Measurements from ENCODE around the gene DLGAP1.

The DLGAP1 gene

GRCh38 chr18:3816610-3817363 lies 638.3 kb downstream of the DLGAP1 start:
- no peak for DNase-seq (ENCODE audit: low read depth)

DNA sequence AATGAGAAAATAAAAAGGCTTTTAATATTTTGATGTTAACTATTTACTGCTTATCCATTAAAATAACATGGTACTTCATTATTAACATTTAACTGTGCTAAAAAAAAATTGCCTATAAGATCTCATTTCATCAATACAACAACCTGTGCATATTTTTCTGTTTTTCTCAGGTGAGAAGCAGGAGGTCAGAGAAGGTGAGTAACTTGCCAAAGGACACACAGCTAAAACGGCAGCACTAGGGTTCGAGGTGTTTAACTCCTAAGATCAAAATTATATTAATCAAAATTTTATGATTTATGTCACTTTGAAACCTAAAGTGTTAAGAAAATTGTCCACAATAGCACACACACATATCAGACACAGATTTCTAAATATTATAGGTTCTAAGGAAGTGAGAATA lies 639.1 kb downstream of the DLGAP1 start:
- DNase-seq (ENCODE audit: low read depth): no peak

DNA sequence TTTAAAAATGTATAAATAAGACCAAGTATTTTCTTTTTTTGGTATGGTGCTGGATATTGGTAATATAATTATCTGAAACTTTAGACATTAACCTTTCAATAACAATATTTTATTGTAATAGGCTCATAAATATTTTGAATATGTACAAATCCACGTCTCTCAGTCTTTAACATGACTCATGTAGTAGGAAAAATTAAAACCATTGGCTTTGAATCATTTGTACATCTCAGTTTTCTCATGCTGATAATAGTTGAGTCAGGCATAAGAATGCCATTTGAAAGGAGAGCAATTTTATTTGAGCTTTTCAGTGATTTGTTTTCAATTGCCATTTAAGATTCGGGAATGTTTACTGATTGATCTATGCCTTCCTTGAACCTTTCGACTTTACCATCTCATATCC lies 640.3 kb downstream of the DLGAP1 start:
- DNase-seq (ENCODE audit: low read depth): no peak

DNA sequence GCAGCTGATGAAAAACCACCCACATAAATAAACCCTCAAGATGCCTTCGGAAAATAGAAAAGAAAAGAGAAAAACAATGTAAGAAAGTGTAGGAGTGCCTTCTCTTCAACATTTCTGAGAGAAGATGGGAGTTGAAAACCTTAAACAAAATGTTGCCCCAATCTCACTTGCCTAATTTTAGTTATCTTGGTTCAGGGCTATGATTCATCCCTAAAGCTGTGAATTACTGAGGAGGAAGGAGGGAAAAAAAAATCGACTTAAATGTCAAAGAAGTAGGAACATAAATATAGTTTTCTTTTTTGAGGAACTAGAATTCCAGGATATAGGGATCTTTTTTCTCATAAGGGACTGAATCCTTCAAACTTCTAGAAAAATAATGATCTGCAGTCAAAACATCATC lies 644.8 kb downstream of the DLGAP1 start:
- DNase-seq (ENCODE audit: low read depth): no peak

DNA sequence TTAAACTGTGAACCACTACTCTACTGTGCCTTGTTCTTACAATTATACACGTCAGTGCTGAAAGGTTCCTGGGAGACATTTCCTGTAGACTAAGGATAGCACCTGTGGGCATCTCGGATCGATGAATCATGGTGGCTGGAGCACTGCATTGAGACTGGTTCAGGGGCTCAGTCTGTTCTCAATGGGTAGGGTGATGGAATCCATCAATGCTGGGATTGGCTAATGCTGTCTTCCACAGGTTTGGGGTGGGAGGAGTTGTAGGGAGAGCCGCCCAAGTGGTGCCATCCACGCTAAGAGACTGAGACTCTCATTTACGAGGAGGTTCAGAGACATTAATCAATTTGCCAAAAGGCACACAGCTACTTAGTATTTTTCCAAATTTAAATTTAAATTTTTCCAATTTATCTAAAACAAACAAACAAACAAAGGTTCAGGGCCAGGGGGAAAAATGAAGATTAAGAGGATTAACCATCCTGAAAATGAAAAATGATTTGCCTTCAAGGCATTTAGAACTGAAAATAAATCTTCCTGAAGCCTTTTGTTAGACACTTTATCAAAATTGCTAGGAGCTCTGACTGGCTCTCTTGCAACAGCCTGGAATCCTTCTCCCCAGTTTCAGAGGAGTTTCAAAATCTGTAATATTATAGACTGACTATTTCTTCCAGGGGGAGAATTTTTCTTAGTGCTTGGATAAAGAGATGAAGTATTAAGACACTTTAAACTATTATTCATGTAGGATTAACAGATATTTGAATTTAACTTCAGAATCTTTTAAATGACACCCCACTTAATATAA lies 645.9 kb downstream of the DLGAP1 start:
- DNase-seq (ENCODE audit: low read depth): no peak

DNA sequence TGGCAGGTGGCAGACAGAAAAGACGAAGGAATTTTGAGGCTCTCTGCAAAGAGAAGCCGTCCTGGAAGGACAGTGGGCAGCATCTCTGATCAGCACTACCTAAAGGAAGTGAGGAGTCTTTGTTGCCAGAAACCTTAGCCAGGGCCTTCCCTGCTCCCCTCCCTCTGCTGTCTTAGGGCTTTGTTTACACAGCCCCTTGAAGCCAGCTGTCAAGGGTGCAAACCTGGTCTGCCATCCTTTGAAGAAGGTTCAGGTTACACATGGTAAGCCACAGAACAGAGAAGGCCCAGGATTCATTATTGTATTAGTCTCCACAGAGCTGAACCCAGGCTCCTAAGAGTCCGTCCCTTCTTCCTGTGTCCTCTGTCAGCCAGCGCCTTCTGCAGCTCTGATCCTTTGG lies 648.5 kb downstream of the DLGAP1 start:
- no peak for DNase-seq (ENCODE audit: low read depth)

DNA sequence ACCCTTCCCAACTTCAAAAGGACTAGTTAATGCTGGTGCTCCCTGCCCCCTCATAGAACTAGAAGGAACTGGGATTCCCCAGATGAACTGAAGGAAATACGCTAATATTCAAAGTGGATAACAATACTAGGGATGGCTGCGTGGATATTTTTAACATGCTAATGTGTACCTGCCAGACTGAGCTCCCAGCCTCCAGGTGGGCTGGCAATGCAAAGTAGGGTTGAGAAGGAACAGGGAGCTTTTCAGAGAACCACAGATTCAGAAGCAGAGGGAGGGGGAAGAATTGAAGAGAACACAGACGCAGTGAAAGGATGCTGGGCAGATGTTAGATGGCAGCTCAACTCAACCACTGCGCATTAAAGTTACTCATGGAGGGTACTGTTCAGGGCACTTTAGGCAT lies 650.8 kb downstream of the DLGAP1 start:
- DNase-seq (ENCODE audit: low read depth): no peak

- no peak for DNase-seq (ENCODE audit: low read depth)
Observed at GRCh38 chr18:3803350-3803749, 651.8 kb downstream of the DLGAP1 start.

GRCh38 chr18:3799515-3799914 lies 655.6 kb downstream of the DLGAP1 start:
- DNase-seq (ENCODE audit: low read depth): no peak

- DNase-seq (ENCODE audit: low read depth): no peak
Observed at GRCh38 chr18:3798032-3798431, 657.1 kb downstream of the DLGAP1 start.

GRCh38 chr18:3796434-3796833 lies 658.7 kb downstream of the DLGAP1 start:
- no peak for DNase-seq (ENCODE audit: low read depth)

DNA sequence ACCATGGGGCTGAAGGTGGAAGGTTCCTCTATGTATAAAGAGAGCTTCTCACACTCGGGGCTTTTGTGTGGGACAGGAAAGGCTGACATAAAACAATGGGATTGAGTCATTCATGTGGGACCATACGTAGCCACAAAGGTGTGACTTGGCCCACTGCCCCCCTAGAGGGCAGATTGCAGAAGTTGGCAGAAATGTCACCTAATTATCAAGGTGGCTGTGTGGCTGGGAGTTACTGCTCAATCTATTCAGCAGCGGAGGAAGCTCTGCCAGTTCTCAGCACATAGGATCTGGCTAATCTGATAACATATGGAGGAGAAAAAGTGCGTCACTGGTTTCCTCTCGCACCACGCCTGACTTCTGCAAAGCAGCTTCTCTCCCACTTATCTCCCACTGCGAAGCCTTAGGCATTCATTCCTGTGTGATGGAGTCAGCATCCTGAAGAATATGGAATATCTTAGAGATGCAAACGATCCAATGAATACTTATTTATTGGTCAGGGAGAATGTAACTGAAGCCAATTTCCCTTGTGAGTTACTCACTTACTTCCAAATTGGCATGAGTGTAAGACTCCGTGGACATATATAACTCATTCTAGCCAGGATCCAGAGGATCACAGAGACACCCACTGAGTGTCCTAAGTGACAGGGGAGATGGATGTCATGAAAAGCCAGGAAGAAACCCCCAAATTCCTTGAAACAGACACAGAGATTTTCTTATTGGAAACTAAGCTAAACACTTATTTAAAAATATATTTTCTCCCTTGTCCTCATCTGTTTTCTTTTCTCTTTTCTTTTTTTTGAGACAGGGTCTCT lies 660.4 kb downstream of the DLGAP1 start:
- DNase-seq (ENCODE audit: low read depth): no peak

- no peak for DNase-seq (ENCODE audit: low read depth)
Observed at GRCh38 chr18:3793545-3793944, 661.6 kb downstream of the DLGAP1 start.

DNA sequence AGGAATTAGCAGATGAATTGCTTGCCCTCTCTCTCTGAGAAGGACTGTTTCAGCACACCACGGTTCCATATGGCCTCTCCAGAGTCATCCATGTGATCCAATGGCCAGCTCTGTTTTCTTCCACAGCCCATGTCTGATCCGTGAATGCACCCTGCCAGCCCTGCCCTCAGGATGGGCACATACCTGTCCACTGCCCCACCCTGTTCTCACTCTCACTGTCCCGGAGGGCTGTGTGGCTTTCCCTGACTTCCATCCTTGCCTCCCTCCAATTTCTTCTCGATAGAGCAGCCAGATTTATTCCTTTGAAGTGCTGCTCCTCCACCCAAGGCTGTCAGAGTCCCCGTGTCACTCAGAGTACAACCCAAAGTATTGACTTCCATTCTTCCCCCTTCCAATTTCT lies 662.0 kb downstream of the DLGAP1 start:
- no peak for DNase-seq (ENCODE audit: low read depth)

GRCh38 chr18:3792711-3793110 lies 662.4 kb downstream of the DLGAP1 start:
- no peak for DNase-seq (ENCODE audit: low read depth)

- DNase-seq (ENCODE audit: low read depth): no peak
Observed at GRCh38 chr18:3791238-3791637, 663.9 kb downstream of the DLGAP1 start.

DNA sequence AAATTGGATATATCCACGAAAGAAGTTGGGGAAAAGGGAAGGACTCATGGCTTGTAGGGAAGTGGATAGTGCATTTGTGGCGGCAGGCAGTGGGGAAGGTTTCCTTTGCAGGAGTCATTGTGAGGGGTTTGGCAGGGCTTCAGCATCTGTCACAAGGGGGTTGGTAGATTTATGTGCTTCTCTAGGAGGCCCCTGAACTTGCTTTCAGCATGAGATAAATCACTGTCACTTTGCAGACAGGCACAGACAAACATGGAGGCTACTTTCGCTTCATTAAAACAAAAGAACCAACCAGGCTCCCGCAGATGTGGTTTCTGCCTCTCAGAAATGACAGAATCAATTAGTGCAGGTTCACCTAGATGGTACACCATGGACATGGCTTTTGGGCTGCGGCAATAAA lies 664.4 kb downstream of the DLGAP1 start:
- DNase-seq (ENCODE audit: low read depth): no peak

- no peak for DNase-seq (ENCODE audit: low read depth)
Observed at GRCh38 chr18:3789525-3789924, 665.6 kb downstream of the DLGAP1 start.

GRCh38 chr18:3784949-3785348 lies 670.2 kb downstream of the DLGAP1 start:
- DNase-seq (ENCODE audit: low read depth): no peak

GRCh38 chr18:3782901-3783300 lies 672.2 kb downstream of the DLGAP1 start:
- no peak for DNase-seq (ENCODE audit: low read depth)

- no peak for DNase-seq (ENCODE audit: low read depth)
Observed at GRCh38 chr18:3777719-3778118, 677.4 kb downstream of the DLGAP1 start.

DNA sequence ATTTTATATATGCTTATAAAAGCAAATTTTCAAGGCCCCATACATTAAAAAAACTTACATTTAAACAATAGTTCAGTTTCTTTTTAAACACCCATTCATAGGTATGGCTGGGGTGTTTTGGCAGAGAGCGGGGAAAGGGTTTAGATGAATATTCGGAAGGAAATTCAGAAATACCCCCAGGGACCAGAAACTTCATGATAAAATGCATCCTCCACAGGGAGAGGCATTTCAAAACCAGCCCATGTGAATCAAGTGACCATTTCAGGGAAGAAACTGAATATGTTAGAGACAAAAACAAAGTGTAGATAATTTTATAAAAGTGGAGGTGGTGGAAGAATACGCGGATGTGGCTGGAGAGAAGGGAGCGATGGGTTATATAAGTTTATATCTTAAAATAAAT lies 678.0 kb downstream of the DLGAP1 start:
- no peak for DNase-seq (ENCODE audit: low read depth)

GRCh38 chr18:3775996-3776395 lies 679.1 kb downstream of the DLGAP1 start:
- DNase-seq (ENCODE audit: low read depth): no peak
